Measurements from ENCODE around the gene LPAR6. TPM values are rescaled to one million over a fixed set of nuclear protein-coding genes. Genes with fewer than 3 reads are reported as not detected.

Gene LPAR6
- total and polyA plus RNA-seq, 2 of the 13 experiments (the other 11 are each of a cell fraction or from before 2014, with no cell fraction given) = 24.4 to 149 TPM

DNA sequence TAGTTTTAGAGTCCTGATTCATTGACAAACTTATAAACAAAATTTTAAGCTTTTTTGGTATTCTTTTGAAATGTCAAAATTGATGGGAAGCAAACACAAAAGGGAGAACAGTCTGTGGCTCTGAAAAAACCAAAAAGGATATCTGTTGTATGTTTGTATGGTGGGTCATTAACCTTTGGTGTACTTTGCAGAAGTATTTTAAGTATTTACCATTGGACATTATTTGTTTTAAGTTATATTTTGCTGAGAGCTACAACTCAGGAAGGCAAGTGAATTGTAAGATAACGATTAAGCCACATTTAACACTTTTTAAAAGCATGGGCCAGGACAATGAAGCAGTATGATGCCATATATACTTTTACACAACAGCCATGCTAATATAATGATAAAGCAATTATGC, 15.2 kb downstream of the LPAR6 start (continued):
- TF ChIP-seq, protein P1, sequence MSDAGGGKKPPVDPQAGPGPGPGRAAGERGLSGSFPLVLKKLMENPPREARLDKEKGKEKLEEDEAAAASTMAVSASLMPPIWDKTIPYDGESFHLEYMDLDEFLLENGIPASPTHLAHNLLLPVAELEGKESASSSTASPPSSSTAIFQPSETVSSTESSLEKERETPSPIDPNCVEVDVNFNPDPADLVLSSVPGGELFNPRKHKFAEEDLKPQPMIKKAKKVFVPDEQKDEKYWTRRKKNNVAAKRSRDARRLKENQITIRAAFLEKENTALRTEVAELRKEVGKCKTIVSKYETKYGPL (CRISPR knock-in tag; IDR thresholded peaks at IDR 0.05) = no peak
- TF ChIP-seq PHF5A (CRISPR knock-in tag; IDR thresholded peaks at IDR 0.05; ENCODE audit: low read depth, unreplicated experiment) (no peak), JUN (CRISPR knock-in tag; IDR thresholded peaks at IDR 0.05) (no peak), POGZ (CRISPR knock-in tag; IDR thresholded peaks at IDR 0.05) (no peak), HDAC1 (CRISPR knock-in tag; IDR thresholded peaks at IDR 0.05) (no peak), MAF1 (CRISPR knock-in tag; IDR thresholded peaks at IDR 0.05; ENCODE audit: borderline replicate concordance) (no peak), ZNF549 (CRISPR knock-in tag; IDR thresholded peaks at IDR 0.05) (no peak), LCORL (IDR thresholded peaks at IDR 0.05) (no peak), LCORL (CRISPR knock-in tag; IDR thresholded peaks at IDR 0.05) (no peak), ZNF780A (CRISPR knock-in tag; IDR thresholded peaks at IDR 0.05) (no peak), NR2F6 (IDR thresholded peaks at IDR 0.05) (peak; percentile 46; the same call in 1 of the 2 replicates), NR2F6 (CRISPR knock-in tag; IDR thresholded peaks at IDR 0.05) (peak; percentile 35; the same call in 1 of the 2 replicates), TCF7 (IDR thresholded peaks at IDR 0.05; ENCODE audit: low read depth) (peak; percentile 42; the same call in 1 of the 2 replicates), POLR2A (IDR thresholded peaks at IDR 0.05; ENCODE audit: insufficient read depth in 1 of 2, low read depth in 2 of 2, low read length in 2 of 2) (no peak), ZNF746 (CRISPR knock-in tag; IDR thresholded peaks at IDR 0.05) (no peak), MIXL1 (CRISPR knock-in tag; IDR thresholded peaks at IDR 0.05) (peak; percentile 26; the same call in 1 of the 2 replicates), ZNF3 (CRISPR knock-in tag; IDR thresholded peaks at IDR 0.05) (no peak), SRF (IDR thresholded peaks at IDR 0.05; ENCODE audit: low read depth, low read length) (no peak), MZF1 (CRISPR knock-in tag; IDR thresholded peaks at IDR 0.05; ENCODE audit: borderline replicate concordance) (no peak), ZNF556 (CRISPR knock-in tag; IDR thresholded peaks at IDR 0.05; ENCODE audit: borderline replicate concordance) (no peak), SIN3B (IDR thresholded peaks at IDR 0.05; ENCODE audit: low read length) (no peak), ETV6 (CRISPR knock-in tag; conservative IDR thresholded peaks at IDR 0.05) (no peak), TSC22D2 (CRISPR knock-in tag; IDR thresholded peaks at IDR 0.05; ENCODE audit: borderline replicate concordance) (no peak), ZMYM2 (CRISPR knock-in tag; IDR thresholded peaks at IDR 0.05) (no peak), PRMT3 (CRISPR knock-in tag; IDR thresholded peaks at IDR 0.05; ENCODE audit: borderline replicate concordance, low read depth) (no peak), SMAD3 (CRISPR knock-in tag; IDR thresholded peaks at IDR 0.05) (no peak), ZNF792 (CRISPR knock-in tag; IDR thresholded peaks at IDR 0.05) (no peak), HNRNPLL (IDR thresholded peaks at IDR 0.05; ENCODE audit: low read depth, low read length, poor library complexity, severe bottlenecking) (no peak), ZNF296 (CRISPR knock-in tag; conservative IDR thresholded peaks at IDR 0.05) (no peak), ZNF335 (CRISPR knock-in tag; IDR thresholded peaks at IDR 0.05) (no peak), SP1 (IDR thresholded peaks at IDR 0.05) (no peak), SP1 (CRISPR knock-in tag; IDR thresholded peaks at IDR 0.05) (no peak), ARNT2 (CRISPR knock-in tag; IDR thresholded peaks at IDR 0.05; ENCODE audit: low read depth) (no peak)
- TF ChIP-seq, protein P2, sequence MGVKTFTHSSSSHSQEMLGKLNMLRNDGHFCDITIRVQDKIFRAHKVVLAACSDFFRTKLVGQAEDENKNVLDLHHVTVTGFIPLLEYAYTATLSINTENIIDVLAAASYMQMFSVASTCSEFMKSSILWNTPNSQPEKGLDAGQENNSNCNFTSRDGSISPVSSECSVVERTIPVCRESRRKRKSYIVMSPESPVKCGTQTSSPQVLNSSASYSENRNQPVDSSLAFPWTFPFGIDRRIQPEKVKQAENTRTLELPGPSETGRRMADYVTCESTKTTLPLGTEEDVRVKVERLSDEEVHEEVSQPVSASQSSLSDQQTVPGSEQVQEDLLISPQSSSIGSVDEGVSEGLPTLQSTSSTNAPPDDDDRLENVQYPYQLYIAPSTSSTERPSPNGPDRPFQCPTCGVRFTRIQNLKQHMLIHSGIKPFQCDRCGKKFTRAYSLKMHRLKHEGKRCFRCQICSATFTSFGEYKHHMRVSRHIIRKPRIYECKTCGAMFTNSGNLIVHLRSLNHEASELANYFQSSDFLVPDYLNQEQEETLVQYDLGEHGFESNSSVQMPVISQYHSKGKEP (CRISPR knock-in tag; IDR thresholded peaks at IDR 0.05) = no peak
- TF ChIP-seq, protein P3, sequence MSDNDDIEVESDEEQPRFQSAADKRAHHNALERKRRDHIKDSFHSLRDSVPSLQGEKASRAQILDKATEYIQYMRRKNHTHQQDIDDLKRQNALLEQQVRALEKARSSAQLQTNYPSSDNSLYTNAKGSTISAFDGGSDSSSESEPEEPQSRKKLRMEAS (IDR thresholded peaks at IDR 0.05) = no peak
- TF ChIP-seq, protein P4, sequence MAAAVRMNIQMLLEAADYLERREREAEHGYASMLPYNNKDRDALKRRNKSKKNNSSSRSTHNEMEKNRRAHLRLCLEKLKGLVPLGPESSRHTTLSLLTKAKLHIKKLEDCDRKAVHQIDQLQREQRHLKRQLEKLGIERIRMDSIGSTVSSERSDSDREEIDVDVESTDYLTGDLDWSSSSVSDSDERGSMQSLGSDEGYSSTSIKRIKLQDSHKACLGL (CRISPR knock-in tag; IDR thresholded peaks at IDR 0.05) = no peak

Measured in HepG2 (cell line).